HG03442 (cell line): ENCODE measurements around the gene ITGA1.
A peak's percentile ranks its signal among the peaks of the same experiment; 100 is the strongest.
"Not testable (repeated sequence)": the region's sequence is repeated elsewhere in the genome, so short reads cannot be mapped to it uniquely, and the experiment has no call there.

Experiments used
- ATAC-seq: cut with Tn5 transposase; IDR thresholded peaks from one replicate; pipeline ENCODE4 v1.9.1; 2021; ENCODE audit warnings: mild to moderate bottlenecking, moderate library complexity; ENCODE audit not compliant: unreplicated experiment

The ITGA1 gene

DNA sequence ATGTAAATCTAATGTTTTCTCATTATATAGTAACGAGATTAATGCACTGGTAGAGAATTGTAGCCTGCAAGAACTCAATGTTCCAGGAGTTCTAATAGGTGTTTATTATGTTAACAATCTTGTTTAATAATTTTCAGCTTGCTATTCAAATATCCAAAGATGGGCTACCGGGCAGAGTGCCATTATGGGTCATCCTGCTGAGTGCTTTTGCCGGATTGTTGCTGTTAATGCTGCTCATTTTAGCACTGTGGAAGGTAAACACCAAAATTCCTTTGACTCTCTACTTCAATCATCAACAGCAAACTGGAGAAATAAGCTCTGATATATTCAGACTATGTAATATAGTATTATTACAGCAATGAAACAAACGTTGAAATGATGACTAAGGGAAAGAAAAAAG is 159.5 kb downstream of the ITGA1 start:
- ATAC-seq, result no peak

DNA sequence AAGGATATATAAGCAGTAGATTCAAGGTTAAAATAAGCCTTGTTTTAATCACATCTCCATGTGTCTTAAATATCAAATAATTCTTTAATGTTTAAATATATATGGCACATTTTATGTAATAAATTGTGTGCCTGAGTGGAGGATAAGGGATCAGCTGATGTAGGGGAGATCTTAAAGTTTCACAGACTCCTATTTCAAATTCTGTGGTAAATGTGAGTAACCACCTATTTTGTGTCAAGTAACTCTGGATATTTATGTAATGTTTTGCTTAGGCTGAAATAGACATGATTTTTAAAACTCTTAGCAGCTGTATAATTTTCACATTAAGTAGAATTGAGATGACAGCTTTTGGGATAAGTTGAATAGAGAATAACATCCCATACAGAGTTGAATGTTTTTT is 160.1 kb downstream of the ITGA1 start:
- no peak for ATAC-seq

DNA sequence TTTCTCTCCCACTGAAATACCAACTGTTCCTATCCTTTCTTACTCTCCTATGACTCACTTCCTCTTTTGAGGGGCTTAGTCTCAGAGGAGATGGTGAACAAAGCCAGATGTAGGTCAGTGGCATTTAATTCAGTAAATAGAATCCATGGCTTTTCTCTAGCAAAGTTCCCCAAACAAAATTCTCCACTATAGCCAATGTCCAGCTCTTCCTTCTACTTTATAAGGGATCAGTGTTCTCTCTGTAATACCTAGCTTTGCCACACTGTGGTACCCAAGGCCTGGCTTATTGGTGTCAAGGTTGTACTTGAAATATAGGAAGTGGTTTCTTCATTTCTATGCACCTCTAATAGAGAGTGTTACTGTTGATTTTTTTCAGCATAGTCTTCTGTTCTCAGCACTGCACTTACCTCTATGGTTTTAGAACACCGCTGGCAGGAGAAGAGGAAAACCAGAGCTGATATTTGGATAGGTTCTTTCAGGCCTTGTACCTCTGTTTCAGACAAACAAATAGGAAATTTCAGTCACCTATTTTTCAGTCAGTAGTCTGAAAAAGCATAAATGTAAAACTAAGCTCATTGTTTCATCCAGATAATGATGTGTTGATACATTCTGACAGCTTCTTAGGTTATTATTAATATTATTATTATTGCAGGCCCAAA is 160.8 kb downstream of the ITGA1 start:
- ATAC-seq, result peak; percentile 100

DNA sequence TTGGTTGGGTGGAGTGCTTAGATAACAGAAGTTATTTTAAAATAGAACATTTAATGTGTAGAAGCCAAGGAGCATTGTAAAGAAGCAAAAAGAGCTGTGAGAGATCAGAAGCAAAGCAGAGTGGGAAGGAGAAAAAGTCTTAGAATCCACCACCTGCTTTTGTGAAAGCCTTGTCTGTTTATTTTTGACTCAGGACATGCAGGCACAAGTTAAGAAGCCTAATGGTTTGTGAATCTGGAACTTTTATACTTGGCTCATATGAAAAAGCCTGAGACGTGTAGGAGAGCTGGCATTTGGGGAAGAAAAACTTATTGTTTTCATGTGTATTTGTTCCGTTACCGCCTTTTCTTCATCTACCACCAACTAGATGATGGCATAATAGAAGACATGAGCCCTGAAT is 163.0 kb downstream of the ITGA1 start:
- no peak for ATAC-seq

DNA sequence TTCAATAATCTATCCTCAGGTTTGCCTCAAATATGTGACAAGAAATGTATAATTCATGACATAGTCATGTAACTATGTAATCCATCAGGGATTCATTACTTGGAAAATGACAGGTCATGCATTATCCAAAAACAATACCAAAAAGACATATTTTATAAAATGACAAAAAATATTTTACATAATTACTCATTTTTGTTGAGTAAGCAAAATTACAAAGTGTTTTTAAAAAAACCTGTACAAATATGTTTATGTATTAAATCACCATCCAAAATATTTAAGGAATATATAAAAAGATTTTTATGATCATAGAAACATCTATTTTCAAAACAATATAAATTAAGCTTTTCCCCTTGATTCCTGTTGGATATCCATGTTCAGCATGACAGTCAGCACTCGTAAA is 164.8 kb downstream of the ITGA1 start:
- no peak for ATAC-seq

DNA sequence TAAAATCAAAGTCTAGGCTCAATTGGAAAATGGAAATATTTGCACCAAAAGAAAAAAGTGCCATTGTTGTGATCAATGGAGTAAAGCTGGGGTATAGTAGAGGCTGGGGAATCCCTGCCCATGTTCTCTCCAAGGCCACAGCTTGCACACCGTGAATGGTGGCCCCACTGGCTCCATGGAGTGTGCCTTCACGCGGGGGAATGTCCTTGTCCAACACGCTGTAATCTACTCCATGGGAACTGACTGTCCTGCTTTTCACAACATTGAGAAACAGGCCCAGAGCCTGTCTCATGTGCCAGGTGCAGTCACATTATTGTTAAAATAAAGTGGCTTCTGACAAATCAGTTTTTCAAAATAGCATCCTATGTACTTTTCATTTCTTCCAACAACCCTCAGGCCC is 168.3 kb downstream of the ITGA1 start:
- no peak for ATAC-seq

DNA sequence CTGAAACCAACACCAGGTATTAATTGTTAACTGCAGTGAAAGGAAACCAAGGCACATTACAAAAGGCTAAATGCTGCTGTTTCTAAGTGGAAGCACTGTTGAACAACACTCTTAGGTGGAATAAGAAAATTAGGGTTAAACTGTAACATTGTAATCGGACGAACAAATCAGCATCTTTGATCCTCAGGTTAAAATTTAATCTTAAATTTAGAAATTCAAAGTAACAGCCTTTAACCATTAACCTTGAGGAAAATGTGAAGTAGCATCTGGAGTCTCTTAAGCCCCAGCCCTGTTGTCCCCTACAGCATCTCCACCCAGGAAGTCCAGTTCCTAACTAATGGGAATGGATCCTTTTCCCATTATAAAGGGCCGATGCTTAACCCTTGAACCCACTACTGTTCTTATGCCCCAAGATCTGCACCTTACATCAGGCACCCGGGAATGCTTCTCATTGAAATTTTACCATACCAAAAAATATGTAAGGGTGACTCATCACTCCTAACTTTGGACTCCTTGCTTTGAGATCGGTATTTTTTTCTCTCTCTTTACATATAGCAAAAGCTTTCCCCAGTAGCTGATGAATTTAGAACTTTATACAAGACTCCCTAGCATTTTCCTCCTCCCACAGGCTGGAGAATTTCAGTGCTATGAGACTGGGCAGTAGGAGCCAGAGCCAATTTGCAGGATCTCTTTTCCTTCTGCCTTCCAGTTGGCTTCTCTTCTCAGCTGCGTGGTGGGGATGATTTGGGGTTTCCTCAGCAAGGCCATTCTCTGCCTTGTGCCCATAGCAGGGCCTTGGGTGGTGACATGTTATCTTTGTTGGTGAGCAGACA is 169.4 kb downstream of the ITGA1 start:
- no peak for ATAC-seq

DNA sequence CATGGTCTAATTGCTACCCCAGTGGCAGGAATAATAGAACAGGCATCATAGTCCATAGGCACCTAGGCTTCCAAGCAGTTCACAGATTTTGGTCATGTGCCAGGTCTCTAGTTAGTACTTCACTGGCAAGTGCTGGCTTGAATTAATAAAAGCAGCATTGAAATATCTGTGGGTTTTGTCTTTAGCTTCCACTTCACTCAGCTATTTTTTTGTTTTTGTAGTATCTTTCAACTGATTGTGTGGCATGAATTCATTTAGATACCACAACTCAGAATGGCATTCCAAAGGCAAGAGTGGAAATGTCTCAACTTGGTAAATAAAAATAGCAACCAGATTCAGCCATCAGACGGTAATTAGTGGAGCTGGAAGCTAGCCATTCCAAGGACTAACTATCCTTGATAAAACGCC is 173.6 kb downstream of the ITGA1 start:
- ATAC-seq, result no peak

DNA sequence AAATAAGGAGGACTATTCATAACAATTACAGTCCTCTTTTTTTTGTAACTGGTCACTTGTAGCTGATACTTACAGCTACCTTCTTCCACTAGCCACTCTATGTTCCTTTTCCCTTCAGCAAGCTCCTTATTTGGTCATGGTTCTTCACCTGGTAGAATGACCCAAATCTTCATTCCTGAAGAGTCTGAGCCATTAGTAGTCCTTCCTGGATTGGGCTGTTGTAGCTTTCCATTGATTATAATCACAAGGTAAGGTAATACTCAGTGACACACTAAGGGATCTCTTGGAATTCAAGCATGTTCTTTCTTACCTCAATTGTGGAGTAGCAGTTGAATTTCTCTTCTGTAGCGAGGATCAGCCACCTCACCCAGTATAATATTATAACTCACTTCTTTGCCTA is 175.9 kb downstream of the ITGA1 start:
- ATAC-seq, result no peak

DNA sequence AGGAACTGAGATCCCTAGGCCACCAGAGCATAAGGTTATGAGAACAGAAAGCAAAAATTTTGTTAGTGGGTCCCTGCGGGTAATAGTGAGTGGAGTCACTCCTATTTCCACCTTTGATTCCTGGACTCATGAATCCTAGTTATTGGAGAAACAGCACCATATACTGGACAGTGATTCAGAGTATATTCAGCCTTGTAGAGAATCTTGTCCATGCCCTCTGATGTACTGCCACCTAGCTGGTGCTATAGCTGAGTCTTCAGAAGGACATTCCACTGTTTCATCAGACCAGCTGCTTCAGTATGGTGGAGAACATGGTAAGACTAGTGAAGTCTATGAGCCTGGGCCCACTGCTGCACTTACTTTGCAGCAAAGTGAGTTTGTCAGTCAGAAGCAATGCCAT is 176.4 kb downstream of the ITGA1 start:
- ATAC-seq, result no peak

DNA sequence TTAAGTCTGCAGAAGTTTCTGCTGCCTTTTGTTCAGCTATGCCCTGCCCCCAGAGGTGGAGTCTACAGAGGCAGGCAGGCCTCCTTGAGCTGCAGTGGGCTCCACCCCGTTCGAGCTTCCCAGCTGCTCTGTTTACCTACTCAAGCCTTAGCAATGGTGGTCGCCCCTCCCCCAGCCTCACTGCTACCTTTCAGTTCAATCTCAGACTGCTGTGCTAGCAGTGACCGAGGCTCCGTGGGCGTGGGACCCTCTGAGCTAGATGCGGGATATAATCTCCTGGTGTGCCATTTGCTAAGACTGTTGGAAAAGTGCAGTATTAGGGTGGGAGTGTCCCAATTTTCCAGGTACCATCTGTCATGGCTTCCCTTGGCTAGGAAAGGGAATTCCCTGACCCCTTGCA is 188.4 kb downstream of the ITGA1 start:
- ATAC-seq, result not testable (repeated sequence)

DNA sequence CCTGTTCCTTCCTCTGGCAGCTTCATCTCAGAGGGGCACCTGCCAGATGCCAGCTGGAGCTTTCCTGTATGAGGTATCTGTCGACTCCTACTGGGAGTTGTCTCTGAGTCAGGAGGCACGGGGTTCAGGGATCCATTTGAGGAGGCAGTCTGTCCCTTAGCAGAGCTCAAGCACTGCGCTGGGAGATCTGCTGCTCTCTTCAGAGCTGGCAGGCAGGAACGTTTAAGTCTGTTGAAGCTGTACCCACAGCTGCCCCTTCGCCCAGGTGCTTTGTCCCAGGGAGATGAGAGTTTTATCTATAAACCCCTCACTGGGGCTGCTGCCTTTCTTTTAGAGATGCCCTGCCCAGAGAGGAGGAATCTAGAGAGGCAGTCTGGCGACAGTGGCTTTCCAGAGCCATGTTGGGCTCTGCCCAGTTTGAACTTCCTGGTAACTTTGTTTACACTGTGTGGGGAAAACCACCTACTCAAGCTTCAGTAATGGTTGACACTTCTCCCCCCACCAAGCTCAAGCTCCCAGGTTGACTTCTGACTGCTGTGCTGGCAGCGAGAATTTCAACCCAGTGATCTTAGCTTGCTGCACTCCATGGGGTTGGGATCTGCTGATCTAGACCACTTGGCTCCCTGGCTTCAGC is 189.7 kb downstream of the ITGA1 start:
- ATAC-seq, result no peak

DNA sequence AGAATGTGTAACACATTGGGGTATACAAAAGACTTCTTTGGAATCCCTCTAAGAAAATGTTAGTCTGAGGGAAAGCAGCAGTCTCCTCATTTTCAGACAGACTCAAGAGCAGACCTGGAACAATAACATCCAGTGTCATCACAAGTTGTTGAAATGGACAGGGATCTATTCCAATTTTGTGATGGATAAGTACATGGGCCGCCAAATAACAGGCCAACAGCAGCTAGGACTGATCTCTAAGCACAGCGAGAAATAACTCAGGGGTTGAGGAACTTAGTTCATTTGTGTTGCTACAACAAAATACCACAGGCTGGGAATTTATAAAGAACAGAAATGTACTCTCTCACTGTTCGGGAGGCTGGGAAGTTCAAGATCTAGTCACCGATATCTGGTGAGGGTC is 193.8 kb downstream of the ITGA1 start:
- no peak for ATAC-seq

DNA sequence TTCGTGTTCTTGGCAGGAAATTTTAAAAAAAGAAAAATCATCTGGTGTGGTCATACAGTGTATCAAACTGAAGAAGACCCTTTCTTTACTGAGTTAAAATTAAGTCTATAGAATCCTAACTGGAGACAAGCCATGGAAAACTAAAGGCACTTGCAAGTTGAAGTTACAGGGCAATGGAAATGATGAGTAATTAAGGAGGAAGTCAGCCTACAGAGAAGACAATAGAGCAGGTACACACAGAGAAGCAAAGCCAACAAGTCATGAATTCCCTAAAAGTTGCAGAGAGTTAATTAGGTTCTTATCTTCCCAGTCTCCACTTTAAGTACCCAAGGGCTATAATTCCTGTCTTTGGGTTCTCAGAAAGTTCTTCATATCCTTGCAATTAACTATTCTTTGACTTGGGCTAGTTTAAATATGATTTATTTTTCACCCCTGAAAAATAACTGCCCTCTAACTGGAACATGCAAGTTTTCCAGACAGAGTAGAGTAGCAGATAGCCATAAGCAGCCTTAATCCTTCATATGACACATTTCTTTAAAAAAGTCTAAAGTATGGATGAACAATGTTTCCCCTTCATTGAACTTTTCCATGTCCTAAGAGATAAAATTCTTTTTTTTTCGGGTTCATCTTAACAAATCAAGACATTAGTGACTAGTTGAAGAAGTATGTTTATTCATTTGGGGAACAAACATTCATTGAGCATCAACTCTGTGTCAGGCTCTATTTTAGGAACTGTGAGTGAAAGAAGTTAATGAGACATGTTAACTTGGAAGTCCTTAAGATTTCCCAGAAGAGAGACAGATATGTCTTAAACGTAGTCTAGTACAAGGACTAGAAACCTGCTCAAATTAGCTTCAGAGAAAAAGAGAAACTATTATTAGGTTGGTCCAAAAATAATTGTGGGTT is 196.3 kb downstream of the ITGA1 start:
- no peak for ATAC-seq

DNA sequence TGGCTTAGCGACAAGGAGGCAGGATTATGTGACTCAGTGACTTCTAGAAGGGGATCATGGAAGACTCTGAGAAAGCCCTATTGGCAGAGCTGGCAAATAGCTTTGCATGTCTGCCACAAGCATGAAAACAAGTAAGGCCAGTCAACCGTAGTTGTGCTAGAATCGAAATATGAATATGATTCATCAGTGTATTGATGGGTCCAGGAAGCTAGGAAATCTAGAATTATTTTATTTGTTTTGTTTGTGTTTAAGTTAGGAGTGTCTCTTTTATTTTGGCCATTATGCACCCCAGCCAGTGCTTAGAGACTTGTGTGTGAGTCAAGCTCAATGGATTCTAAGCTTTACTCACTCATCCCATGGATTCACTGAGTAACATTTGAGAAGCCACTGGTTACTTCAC is 197.6 kb downstream of the ITGA1 start:
- ATAC-seq, result no peak

DNA sequence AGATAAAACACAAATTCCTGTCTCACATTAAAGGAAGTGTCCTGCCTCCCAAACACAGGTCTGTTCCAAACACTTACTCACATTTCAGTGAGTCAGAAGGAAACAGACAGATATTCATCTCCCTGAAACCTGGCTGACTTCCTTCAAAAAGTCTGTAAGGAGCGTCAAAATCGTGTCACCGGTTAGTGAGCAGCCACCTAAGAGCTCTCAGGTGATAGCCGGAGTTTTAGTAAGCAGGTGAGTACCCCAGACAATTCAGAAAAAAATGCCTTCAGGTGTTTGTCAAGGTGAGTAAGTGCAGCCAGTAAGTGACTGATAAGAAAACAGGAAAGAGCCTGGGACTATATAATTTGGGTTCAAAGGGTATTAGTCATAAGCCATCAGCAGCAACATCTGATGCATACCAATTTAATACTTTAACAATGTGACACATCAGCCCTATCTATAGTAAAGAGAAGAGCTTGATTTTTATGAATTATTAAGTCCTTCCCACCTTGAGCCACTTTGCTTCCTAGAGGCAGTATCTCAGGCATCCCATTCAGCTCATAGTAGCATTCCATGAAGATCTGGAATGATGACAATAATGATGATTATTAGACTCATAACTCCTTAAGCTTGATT is 200.1 kb downstream of the ITGA1 start:
- no peak for ATAC-seq

DNA sequence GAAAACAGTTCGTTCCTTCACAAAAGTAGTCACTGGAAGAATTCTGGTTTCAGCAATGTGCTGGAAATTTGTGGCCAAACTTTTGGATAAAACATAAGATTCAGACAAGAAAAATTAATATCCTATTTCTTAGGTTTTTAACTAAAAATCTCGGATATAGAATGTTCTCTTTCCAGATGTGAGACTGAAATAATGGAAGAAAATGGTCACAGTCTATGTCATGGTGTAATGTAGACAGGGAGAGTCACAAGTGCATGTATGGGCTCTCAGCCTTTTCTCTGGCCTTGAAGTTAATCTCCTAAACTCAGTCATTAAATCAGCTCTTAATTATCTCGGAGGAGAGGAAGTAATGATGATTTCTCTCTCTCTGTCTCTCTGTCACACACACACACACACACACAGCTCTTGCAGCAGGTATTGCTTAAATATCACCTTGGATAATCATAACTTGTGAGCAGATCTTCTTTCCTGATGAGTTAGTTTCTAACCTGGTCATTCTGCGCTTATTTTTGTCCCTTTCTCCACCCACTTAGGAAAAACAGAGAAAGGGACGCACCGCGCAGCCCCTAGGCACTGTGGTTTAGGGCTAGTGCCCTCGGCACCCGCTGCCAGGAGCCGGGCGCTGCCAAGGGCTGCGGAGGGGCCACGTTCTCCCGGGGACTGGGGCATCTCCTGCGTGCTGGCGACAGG is 200.8 kb downstream of the ITGA1 start:
- no peak for ATAC-seq

DNA sequence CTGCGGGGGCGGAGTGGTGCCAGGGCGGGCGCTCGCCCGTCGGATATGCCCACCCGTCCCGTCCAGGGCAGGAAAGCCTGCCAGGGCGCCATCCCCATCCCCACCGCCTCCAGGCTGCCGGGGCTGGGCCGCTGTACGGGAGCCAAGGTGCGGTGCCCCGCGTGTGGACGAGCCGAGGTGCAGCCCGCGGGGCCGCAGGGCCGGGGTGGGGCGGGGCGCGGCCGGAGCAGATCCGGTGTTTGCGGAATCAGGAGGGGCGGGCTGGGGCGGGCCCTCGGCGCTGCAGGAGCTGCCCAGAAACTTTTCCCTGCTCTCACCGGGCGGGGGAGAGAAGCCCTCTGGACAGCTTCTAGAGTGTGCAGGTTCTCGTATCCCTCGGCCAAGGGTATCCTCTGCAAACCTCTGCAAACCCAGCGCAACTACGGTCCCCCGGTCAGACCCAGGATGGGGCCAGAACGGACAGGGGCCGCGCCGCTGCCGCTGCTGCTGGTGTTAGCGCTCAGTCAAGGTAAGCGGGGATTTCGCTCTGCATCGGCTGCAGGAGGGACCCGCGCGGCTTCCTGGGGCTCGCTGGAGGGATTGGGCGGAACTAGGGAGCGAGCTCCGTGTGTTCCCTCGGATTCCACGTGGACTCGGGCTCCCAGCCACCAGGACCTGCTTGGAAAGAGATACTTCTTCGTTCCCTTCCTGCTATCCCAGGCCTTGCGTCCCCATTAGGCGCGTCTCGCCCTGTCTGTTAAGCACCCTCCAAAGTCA is 201.5 kb downstream of the ITGA1 start, which contains the start of gene ITGA2:
TSS of gene ITGA2 (plus strand) at position 328 of the 756 bp plus-strand sequence. CDS start at position 445, 117 bp downstream.
- ATAC-seq, result peak; percentile 47
